Measurements from ENCODE around the gene SLC39A11. TPM values are rescaled to one million over a fixed set of nuclear protein-coding genes. Genes with fewer than 3 reads are reported as not detected.

SLC39A11 gene
- total and polyA plus RNA-seq, 12 donors: 7.0 to 91.4 (median 22.7) TPM

- intact Hi-C loops (cut with DNase I): no loop called here
- WGBS, 4 donors: 60 to 69% (median 66%) methylated on average over 9 to 10 of the region's 10 CpGs
- no peaks in the 10 kb centered on the region for H3K36me3 ChIP-seq (replicated peaks in 1 of 2)
- no peak for TF ChIP-seq CTCF (IDR thresholded peaks at IDR 0.05)
- TF ChIP-seq POLR2A (IDR thresholded peaks at IDR 0.05): no peak
- H3K4me3 ChIP-seq: no peak overlapping the region
- no peaks in the 10 kb centered on the region for H3K9me3 ChIP-seq (replicated peaks in 1 of 3)
- peaks cover 4 to 8% of the 10 kb centered on the region in 2 donors for H3K4me1 ChIP-seq (replicated peaks in 1 of 2)
- DNase-seq: peak in 5 of 7 donors; percentile 28 to 43 (median 32)
- no peaks in the 10 kb centered on the region for H3K27me3 ChIP-seq
- no peak overlapping the region for H3K27ac ChIP-seq
Observed at GRCh38 chr17:72683506-72684404, 408.7 kb downstream of the SLC39A11 start.

GRCh38 chr17:72682605-72683004 is 409.9 kb downstream of the SLC39A11 start:
- no peaks in the 10 kb centered on the region for H3K9me3 ChIP-seq (replicated peaks in 1 of 3)
- no peaks in the 10 kb centered on the region for H3K27me3 ChIP-seq
- TF ChIP-seq CTCF (IDR thresholded peaks at IDR 0.05): no peak
- TF ChIP-seq POLR2A (IDR thresholded peaks at IDR 0.05): no peak
- H3K4me3 ChIP-seq: no peak overlapping the region
- H3K4me1 ChIP-seq (replicated peaks in 1 of 2): peaks cover 4 to 8% of the 10 kb centered on the region in 2 donors
- no peak overlapping the region for H3K27ac ChIP-seq
- intact Hi-C loops (cut with DNase I): no loop called here
- no peaks in the 10 kb centered on the region for H3K36me3 ChIP-seq (replicated peaks in 1 of 2)
- 27 to 40% (median 35%) methylated on average over 1 of the region's 1 CpG for WGBS, 4 donors
- no peak for DNase-seq

GRCh38 chr17:72681844-72682243 is 410.6 kb downstream of the SLC39A11 start:
- H3K4me1 ChIP-seq (replicated peaks in 1 of 2): peaks cover 4 to 8% of the 10 kb centered on the region in 2 donors
- H3K27ac ChIP-seq: no peak overlapping the region
- 92 to 97% (median 94%) methylated on average over 12 of the region's 12 CpGs for WGBS, 4 donors
- H3K4me3 ChIP-seq: no peak overlapping the region
- H3K36me3 ChIP-seq (replicated peaks in 1 of 2): no peaks in the 10 kb centered on the region
- no peak for DNase-seq
- no peaks in the 10 kb centered on the region for H3K9me3 ChIP-seq (replicated peaks in 1 of 3)
- H3K27me3 ChIP-seq: no peaks in the 10 kb centered on the region
- intact Hi-C loops (cut with DNase I): no loop called here
- TF ChIP-seq CTCF (IDR thresholded peaks at IDR 0.05) (no peak), POLR2A (IDR thresholded peaks at IDR 0.05) (no peak)

- Histone ChIP-seq H3K4me3 (no peak overlapping the region), H3K36me3 (replicated peaks in 1 of 2) (no peaks in the 10 kb centered on the region), H3K27me3 (no peaks in the 10 kb centered on the region), H3K9me3 (replicated peaks in 1 of 3) (no peaks in the 10 kb centered on the region), H3K4me1 (replicated peaks in 1 of 2) (no peaks in the 10 kb centered on the region), H3K27ac (no peak overlapping the region)
- WGBS, 4 donors: 75 to 84% (median 81%) methylated on average over 12 of the region's 12 CpGs
- intact Hi-C loops (cut with DNase I): loop anchor here in 1 of 2 donors (10.0 kb wide), 1 partner anchor 57 kb away; no protein-coding TSS in a partner anchor
- no peak for DNase-seq
- TF ChIP-seq CTCF (IDR thresholded peaks at IDR 0.05) (no peak), POLR2A (IDR thresholded peaks at IDR 0.05) (no peak)
Observed at GRCh38 chr17:72677714-72678390, 414.6 kb downstream of the SLC39A11 start.
